ENCODE results near the gene GXYLT1. TPM values are rescaled to one million over a fixed set of nuclear protein-coding genes. Genes with fewer than 3 reads are reported as not detected.

GXYLT1 gene
- polyA plus RNA-seq, 1 of the 3 experiments (the other 2 are of a cell fraction), result 5.0 TPM

- peaks cover 1 to 3% of the 10 kb centered on the region in 2 experiments; a peak in 3 of 4 replicates for H3K4me1 ChIP-seq (ENCODE audit: control insufficient read depth in 1 of 2, insufficient read depth in 2 of 2, low read depth in 1 of 2, low read length in 1 of 2)
- ChIA-PET POLR2A (no interaction called here), CTCF (interaction anchor here (1.2 to 5.2 kb wide), 5 partner anchors 19 to 1157 kb away, joined by 3 to 27 read pairs (median 4); partner anchors contain the start of gene GXYLT1)
- H3K9ac ChIP-seq, result no peak overlapping the region
- H3K9me3 ChIP-seq, result no peaks in the 10 kb centered on the region
- peaks cover 62% of the 10 kb centered on the region for H3K79me2 ChIP-seq (ENCODE audit: insufficient read depth)
- no peak overlapping the region for H2AFZ ChIP-seq (ENCODE audit: low read depth)
- DNase-seq, result no peak
- no peaks in the 10 kb centered on the region for H3K9me2 ChIP-seq
- H4K20me1 ChIP-seq (ENCODE audit: insufficient read depth), result peaks cover 5% of the 10 kb centered on the region; the same call in 1 of the 2 replicates
- H3K4me2 ChIP-seq, result no peak overlapping the region
- peaks cover 0 to 7% of the 10 kb centered on the region in 2 experiments for H3K36me3 ChIP-seq (replicated peaks in 1 of 2; ENCODE audit: control insufficient read depth in 1 of 2, insufficient read depth in 2 of 2, low read length in 1 of 2)
- no peak overlapping the region for H3K4me3 ChIP-seq (ENCODE audit: low read depth in 2 of 2, low read length in 1 of 2)
- WGBS (ENCODE audit: low lambda C conversion rate), result 73% methylated on average over 5 of the region's 5 CpGs
- no peak overlapping the region for H3K27ac ChIP-seq (ENCODE audit: low read depth in 2 of 2, low read length in 1 of 2)
- no peaks in the 10 kb centered on the region for H3K27me3 ChIP-seq (ENCODE audit: insufficient read depth)
- H3F3A ChIP-seq (replicated peaks; ENCODE audit: insufficient read depth), result peaks cover 4% of the 10 kb centered on the region
- TF ChIP-seq USF1 (IDR thresholded peaks at IDR 0.05; ENCODE audit: borderline replicate concordance, low read depth) (no peak), ELF1 (IDR thresholded peaks at IDR 0.05) (no peak), SIN3A (IDR thresholded peaks at IDR 0.05; ENCODE audit: borderline replicate concordance, low read depth, low read length) (no peak), GATA2 (CRISPR knock-in tag; IDR thresholded peaks at IDR 0.05) (no peak), PBX3 (IDR thresholded peaks at IDR 0.05) (no peak), FOXM1 (IDR thresholded peaks at IDR 0.05; ENCODE audit: low read depth) (no peak), RFX5 (IDR thresholded peaks at IDR 0.05; ENCODE audit: low read length) (no peak), TEAD4 (IDR thresholded peaks at IDR 0.05; ENCODE audit: borderline replicate concordance, insufficient read depth) (no peak), TAF1 (IDR thresholded peaks at IDR 0.05; ENCODE audit: borderline replicate concordance, low read depth, low read length) (no peak), JUND (IDR thresholded peaks at IDR 0.05) (no peak), RXRA (IDR thresholded peaks at IDR 0.05; ENCODE audit: borderline replicate concordance, low read depth) (no peak), SMC3 (IDR thresholded peaks at IDR 0.05; ENCODE audit: low read depth, low read length) (no peak), MEF2A (IDR thresholded peaks at IDR 0.05; ENCODE audit: borderline replicate concordance, low read depth) (no peak)
Observed at GRCh38 chr12:42124764-42125387, 19.8 kb downstream of the GXYLT1 start.

- Histone ChIP-seq H3K27ac (ENCODE audit: low read depth in 2 of 2, low read length in 1 of 2) (peak overlapping the region in 1 of 2 experiments; percentile 28; a peak in 2 of 4 replicates), H3K27me3 (ENCODE audit: insufficient read depth) (no peaks in the 10 kb centered on the region), H4K20me1 (ENCODE audit: insufficient read depth) (no peaks in the 10 kb centered on the region), H3K4me3 (ENCODE audit: low read depth in 2 of 2, low read length in 1 of 2) (no peak overlapping the region), H3K9me3 (no peaks in the 10 kb centered on the region), H2AFZ (ENCODE audit: low read depth) (no peak overlapping the region), H3K9ac (no peak overlapping the region), H3F3A (replicated peaks; ENCODE audit: insufficient read depth) (peaks cover 21% of the 10 kb centered on the region), H3K79me2 (ENCODE audit: insufficient read depth) (peaks cover 38% of the 10 kb centered on the region), H3K4me2 (no peak overlapping the region), H3K36me3 (replicated peaks in 1 of 2; ENCODE audit: control insufficient read depth in 1 of 2, insufficient read depth in 2 of 2, low read length in 1 of 2) (peaks cover 3 to 10% of the 10 kb centered on the region in 2 experiments), H3K4me1 (ENCODE audit: control insufficient read depth in 1 of 2, insufficient read depth in 2 of 2, low read depth in 1 of 2, low read length in 1 of 2) (no peaks in the 10 kb centered on the region; a peak in 1 of 4 replicates), H3K9me2 (no peaks in the 10 kb centered on the region)
- peak; percentile 36; the same call in 1 of the 2 replicates for TF ChIP-seq TCF12 (IDR thresholded peaks at IDR 0.05)
- no peak for TF ChIP-seq EZH2phosphoT487 (IDR thresholded peaks at IDR 0.05; ENCODE audit: borderline replicate concordance, low read depth)
- ChIA-PET CTCF (interaction anchor here (0.6 to 3.2 kb wide), 4 partner anchors 10 to 332 kb away, joined by 3 to 11 read pairs (median 6); no protein-coding TSS in a partner anchor), POLR2A (no interaction called here)
- no peak for DNase-seq
- 58% methylated on average over 2 of the region's 2 CpGs for WGBS (ENCODE audit: low lambda C conversion rate)
Observed at GRCh38 chr12:42119085-42119633, 25.5 kb downstream of the GXYLT1 start.
